PC-9 (cell line): ENCODE measurements around the gene FOXN3.

Experiments
- CTCF ChIP-seq: fragments of 200-600 bp; sonication (generic); conservative IDR thresholded peaks from 2 replicates; pipeline ENCODE4 v1.6.1; 2017; ENCODE audit warnings: mixed run types, antibody characterized with exemption, mild to moderate bottlenecking, moderate library complexity
- EZH2 ChIP-seq: fragments of 200-600 bp; sonication (generic); IDR thresholded peaks from 2 replicates; pipeline ENCODE4 v1.8.0; 2017; ENCODE audit warnings: antibody characterized with exemption, low read depth

GRCh38 chr14:89255852-89256251 lies 161.2 kb downstream of the FOXN3 start:
- TF ChIP-seq CTCF, result no peak
- TF ChIP-seq EZH2, result no peak
